AG04450 (cell line): ENCODE results near the gene OR6Q1. TPM values are rescaled to one million over a fixed set of nuclear protein-coding genes. Genes with fewer than 3 reads are reported as not detected.

Experiments
- CTCF ChIA-PET: fragments of 300-600, 350-600 bp; formaldehyde crosslinking; extraction: SDS; loops from one replicate; lab custom pipeline; 2022; ENCODE audit warnings: antibody characterized with exemption, inconsistent platforms; lab: Charles Lee
- POLR2A ChIA-PET: fragments of 350-600 bp; formaldehyde crosslinking; extraction: SDS; loops from one replicate; lab custom pipeline; 2021; ENCODE audit warnings: antibody characterized with exemption, inconsistent platforms; lab: Yijun Ruan, JAX
- DNase-seq: peaks from one replicate; pipeline ENCODE4 v3.0.0-alpha.2; 2011; ENCODE audit warnings: low read depth, low spot score
- H3K27ac ChIP-seq: one replicate; pipeline ENCODE4 v1.5.1; 2012; ENCODE audit warnings: low read depth, low read length, control low read depth
- H3K27me3 ChIP-seq: one replicate; pipeline ENCODE4 v1.6.0; 2012; ENCODE audit warnings: low read length; ENCODE audit not compliant: control insufficient read depth, insufficient read depth
- H3K4me3 ChIP-seq: 2 replicates; pipeline ENCODE4 v1.5.1; 2011; ENCODE audit warnings: mild to moderate bottlenecking, low read depth, low read length, control low read depth
- H3K9me3 ChIP-seq: 2 replicates; pipeline ENCODE4 v1.5.1; 2012; ENCODE audit warnings: low read length; ENCODE audit not compliant: control insufficient read depth, insufficient read depth
- polyA plus RNA-seq: library from polyadenylated mRNA; depleted of rRNA; stranded (reverse); fragments of >200 nt; gene quantifications from 2 replicates; pipeline ENCODE4 v1.2.3, GENCODE V29; 2011
- TF ChIP-seq, protein P1 (sequence below): IDR thresholded peaks from 2 replicates; pipeline ENCODE4 v1.5.1; 2011; ENCODE audit warnings: low read depth, low read length, control low read depth, inconsistent platforms

Gene OR6Q1
- polyA plus RNA-seq, 1 experiment: not detected

DNA sequence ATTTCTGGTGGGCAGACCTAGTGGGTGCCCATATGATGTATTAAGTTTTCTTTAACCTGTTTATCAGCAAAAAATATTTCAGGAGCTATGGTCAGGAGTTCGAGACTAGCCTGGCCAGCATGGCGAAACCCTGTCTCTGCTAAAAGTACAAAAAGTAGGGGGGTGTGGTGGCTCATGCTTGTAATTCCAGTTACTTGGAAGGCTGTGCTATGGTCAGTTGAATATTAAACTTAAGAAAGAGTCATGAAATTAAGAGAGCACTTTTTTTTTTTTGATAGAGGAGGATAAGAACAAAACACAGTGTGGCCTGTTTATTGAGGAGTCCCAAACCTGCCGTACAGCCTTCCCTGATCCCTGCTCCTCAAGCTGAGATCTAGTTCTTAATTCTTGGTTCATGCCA is 29.8 kb downstream of the OR6Q1 start:
- TF ChIP-seq, protein P1, sequence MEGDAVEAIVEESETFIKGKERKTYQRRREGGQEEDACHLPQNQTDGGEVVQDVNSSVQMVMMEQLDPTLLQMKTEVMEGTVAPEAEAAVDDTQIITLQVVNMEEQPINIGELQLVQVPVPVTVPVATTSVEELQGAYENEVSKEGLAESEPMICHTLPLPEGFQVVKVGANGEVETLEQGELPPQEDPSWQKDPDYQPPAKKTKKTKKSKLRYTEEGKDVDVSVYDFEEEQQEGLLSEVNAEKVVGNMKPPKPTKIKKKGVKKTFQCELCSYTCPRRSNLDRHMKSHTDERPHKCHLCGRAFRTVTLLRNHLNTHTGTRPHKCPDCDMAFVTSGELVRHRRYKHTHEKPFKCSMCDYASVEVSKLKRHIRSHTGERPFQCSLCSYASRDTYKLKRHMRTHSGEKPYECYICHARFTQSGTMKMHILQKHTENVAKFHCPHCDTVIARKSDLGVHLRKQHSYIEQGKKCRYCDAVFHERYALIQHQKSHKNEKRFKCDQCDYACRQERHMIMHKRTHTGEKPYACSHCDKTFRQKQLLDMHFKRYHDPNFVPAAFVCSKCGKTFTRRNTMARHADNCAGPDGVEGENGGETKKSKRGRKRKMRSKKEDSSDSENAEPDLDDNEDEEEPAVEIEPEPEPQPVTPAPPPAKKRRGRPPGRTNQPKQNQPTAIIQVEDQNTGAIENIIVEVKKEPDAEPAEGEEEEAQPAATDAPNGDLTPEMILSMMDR: no peak
- ChIA-PET CTCF (interaction anchor here (0.9 to 2.5 kb wide), 7 partner anchors 27 to 452 kb away, joined by 3 to 14 read pairs (median 4); no protein-coding TSS in a partner anchor), POLR2A (interaction anchor here (1.8 kb wide), 1 partner anchor 33 kb away, joined by 4 read pairs; no protein-coding TSS in a partner anchor)
- DNase-seq: no peak
- Histone ChIP-seq H3K27ac (no peak overlapping the region), H3K4me3 (no peak overlapping the region), H3K9me3 (no peaks in the 10 kb centered on the region), H3K27me3 (no peaks in the 10 kb centered on the region)

DNA sequence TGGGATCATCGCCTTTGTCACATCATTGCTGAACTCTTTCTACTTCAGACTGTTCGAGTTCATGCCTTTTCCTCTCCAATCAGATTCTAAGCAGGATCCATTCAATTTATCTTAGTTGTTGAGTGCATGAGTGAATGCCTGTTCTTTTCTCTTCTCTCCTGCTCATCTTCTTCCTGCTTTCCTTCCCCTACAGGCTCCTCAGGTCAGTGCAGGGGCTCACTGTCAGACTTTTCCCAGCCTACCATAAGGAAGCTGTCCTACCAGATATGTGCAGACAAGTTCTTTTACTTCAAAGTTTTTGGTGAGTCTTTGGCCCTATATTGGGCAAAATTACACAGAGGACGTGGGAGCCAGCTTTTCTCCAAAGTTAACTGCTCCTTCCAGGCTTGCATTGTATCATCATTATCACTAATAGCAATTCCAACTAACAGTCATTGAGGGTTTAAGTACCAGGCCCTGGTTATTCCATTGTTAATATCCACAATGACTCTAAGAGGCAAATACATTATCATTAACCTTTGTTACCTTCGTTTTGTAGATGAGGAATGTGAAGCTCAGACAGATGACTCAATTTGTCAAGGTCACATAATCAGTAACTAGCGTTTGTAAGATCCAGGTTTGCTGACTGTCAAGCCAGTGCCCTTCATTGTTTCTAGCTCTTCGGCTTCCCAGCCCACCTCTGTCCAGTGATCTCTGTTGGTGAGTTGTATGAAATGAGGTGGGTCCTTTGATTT is 30.4 kb downstream of the OR6Q1 start:
- ChIA-PET POLR2A (interaction anchor here (0.6 to 1.8 kb wide), 2 partner anchors 34 to 219 kb away, joined by 3 to 4 read pairs; no protein-coding TSS in a partner anchor), CTCF (interaction anchor here (0.5 to 2.5 kb wide), 9 partner anchors 23 to 451 kb away, joined by 3 to 14 read pairs (median 3); no protein-coding TSS in a partner anchor)
- TF ChIP-seq, protein P1: peak; percentile 57
- H3K4me3 ChIP-seq: no peak overlapping the region
- H3K27ac ChIP-seq: peak overlapping the region; percentile 12
- H3K9me3 ChIP-seq: no peaks in the 10 kb centered on the region
- H3K27me3 ChIP-seq: no peaks in the 10 kb centered on the region
- no peak for DNase-seq

DNA sequence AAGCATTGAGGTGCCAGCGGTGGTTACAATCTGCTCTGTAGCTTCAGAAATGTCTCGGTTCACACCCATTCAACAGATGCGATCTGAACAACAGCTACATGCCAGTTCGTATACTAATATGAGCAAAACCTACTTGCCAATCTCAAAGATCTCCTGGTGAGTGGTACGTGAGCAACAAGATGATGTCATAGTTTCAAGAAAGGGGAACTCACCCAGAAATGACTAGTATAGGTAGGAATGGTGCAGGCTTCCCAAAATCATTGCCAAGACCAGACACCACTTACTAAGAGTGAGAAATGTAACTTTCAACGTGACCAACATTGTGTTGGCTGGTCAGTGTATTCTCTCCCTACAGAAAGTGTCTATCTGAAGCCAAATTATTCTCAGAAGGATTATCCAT is 31.1 kb downstream of the OR6Q1 start:
- CTCF ChIA-PET: interaction anchor here (0.5 to 2.2 kb wide), 4 partner anchors 22 to 236 kb away, joined by 3 to 7 read pairs (median 3); no protein-coding TSS in a partner anchor
- TF ChIP-seq, protein P1: no peak
- H3K27ac ChIP-seq: peak overlapping the region; percentile 12
- H3K27me3 ChIP-seq: no peaks in the 10 kb centered on the region
- peak; percentile 62 for DNase-seq
- no peaks in the 10 kb centered on the region for H3K9me3 ChIP-seq
- H3K4me3 ChIP-seq: no peak overlapping the region
- POLR2A ChIA-PET: interaction anchor here (0.6 to 1.8 kb wide), 2 partner anchors 33 to 35 kb away, joined by 4 read pairs; no protein-coding TSS in a partner anchor

DNA sequence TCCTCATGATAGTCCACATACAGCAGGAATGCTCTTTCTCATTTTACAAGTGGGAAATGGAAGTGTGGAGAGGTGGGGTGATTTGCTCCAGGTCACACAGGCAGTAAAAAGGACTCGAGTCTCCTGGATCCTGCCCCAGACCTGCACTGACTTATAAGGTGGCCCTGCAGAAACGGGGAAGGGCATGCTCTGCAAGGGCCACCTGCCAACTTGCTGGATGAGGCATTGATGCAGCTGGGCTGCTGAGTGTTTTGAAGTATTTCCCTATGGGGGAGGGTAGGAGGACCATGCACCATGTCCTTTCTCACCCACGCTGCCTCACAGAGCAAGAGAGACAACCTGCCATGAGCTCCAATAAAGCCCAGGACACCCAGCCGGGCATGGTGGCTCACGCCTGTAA is 36.9 kb downstream of the OR6Q1 start:
- Histone ChIP-seq H3K27me3 (no peaks in the 10 kb centered on the region), H3K9me3 (no peaks in the 10 kb centered on the region), H3K4me3 (no peak overlapping the region), H3K27ac (no peak overlapping the region)
- ChIA-PET CTCF (interaction anchor here (0.7 to 1.4 kb wide), 2 partner anchors 8 to 1110 kb away, joined by 4 to 5 read pairs; no protein-coding TSS in a partner anchor), POLR2A (no interaction called here)
- TF ChIP-seq, protein P1: no peak
- DNase-seq: no peak

DNA sequence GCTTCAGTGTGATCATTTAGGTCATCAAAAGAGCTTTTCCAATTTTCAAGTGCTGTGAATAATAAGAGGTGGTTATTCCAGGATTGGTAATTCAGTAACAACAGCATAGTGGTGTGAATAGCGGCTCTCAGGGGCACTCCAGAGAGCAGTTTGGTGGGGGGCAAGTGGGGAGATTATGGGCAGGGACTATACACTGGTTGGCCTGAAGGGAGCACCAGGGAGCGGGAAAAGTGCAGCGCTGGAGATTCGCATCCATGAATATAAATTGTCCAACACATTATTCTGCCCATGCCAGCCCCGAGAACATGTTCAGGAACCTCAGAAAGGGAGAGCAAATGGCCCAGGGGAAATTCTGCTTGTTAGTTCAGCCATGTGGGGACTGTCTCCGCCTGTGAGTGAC is 37.9 kb downstream of the OR6Q1 start:
- DNase-seq: no peak
- no peaks in the 10 kb centered on the region for H3K27me3 ChIP-seq
- no peak overlapping the region for H3K27ac ChIP-seq
- TF ChIP-seq, protein P1: no peak
- no peaks in the 10 kb centered on the region for H3K9me3 ChIP-seq
- POLR2A ChIA-PET: no interaction called here
- H3K4me3 ChIP-seq: no peak overlapping the region
- CTCF ChIA-PET: interaction anchor here (1.4 kb wide), 1 partner anchor 9 kb away, joined by 5 read pairs; no protein-coding TSS in a partner anchor
